ENCODE results near the gene CPA4.

GRCh38 chr7:130345725-130346124 is 52.8 kb downstream of the CPA4 start:
- TF ChIP-seq POLR2AphosphoS5 (IDR thresholded peaks at IDR 0.05) (no peak), POLR2A (IDR thresholded peaks at IDR 0.05) (no peak)
- TF ChIP-seq, protein P1, sequence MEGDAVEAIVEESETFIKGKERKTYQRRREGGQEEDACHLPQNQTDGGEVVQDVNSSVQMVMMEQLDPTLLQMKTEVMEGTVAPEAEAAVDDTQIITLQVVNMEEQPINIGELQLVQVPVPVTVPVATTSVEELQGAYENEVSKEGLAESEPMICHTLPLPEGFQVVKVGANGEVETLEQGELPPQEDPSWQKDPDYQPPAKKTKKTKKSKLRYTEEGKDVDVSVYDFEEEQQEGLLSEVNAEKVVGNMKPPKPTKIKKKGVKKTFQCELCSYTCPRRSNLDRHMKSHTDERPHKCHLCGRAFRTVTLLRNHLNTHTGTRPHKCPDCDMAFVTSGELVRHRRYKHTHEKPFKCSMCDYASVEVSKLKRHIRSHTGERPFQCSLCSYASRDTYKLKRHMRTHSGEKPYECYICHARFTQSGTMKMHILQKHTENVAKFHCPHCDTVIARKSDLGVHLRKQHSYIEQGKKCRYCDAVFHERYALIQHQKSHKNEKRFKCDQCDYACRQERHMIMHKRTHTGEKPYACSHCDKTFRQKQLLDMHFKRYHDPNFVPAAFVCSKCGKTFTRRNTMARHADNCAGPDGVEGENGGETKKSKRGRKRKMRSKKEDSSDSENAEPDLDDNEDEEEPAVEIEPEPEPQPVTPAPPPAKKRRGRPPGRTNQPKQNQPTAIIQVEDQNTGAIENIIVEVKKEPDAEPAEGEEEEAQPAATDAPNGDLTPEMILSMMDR (IDR thresholded peaks at IDR 0.05), result no peak
